HG03521 (cell line): ENCODE results near the gene COL11A2.
"Not testable (repeated sequence)": the region's sequence is repeated elsewhere in the genome, so short reads cannot be mapped to it uniquely, and the experiment has no call there.

Experiments used
- ATAC-seq: cut with Tn5 transposase; IDR thresholded peaks from one replicate; pipeline ENCODE4 v1.9.1; 2021; ENCODE audit warnings: mild to moderate bottlenecking, moderate library complexity; ENCODE audit not compliant: unreplicated experiment

Gene COL11A2

DNA sequence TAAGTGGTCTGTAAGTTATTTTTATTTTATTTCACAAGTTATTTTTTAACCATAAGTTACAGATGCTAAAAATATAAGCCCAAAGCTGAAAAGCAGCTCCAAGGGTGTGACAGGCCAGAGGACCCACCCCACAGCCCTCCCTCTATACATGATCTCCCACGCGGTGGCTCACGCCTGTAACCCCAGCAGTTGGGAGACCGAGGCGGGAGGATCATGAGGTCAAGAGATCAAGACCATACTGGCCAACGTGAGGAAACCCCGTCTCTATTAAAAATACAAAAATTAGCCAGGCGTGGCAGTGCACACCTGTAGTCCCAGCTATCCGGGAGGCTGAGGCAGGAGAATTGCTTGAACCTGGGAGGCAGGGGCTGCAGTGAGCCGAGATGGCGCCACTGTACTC lies 32.2 kb downstream of the COL11A2 start:
- ATAC-seq, result no peak

- no peak for ATAC-seq
Observed at GRCh38 chr6:33156964-33157363, 35.3 kb downstream of the COL11A2 start.

DNA sequence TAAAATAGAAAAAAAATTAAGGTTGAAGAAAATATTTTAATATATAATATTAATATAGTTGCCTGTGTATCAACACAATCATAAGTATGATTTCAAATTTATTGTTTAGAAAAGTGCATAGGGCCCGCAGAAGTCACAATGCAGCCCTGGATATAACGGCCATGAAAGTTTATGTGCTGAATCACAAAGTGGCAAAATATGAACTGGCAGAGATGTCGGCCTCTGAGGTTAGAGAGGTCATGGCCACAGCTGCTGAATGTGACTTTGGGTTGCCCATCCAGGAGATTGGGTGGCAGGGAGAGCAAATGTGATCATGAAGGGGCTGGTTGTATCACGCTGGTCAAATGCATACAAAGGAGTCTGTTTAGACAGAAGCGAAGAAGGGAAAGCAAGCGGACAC lies 35.7 kb downstream of the COL11A2 start:
- no peak for ATAC-seq

GRCh38 chr6:33154349-33154748 lies 37.9 kb downstream of the COL11A2 start:
- no peak for ATAC-seq

GRCh38 chr6:33151050-33151449 lies 41.2 kb downstream of the COL11A2 start:
- ATAC-seq, result no peak

GRCh38 chr6:33150560-33150959 lies 41.7 kb downstream of the COL11A2 start:
- ATAC-seq, result not testable (repeated sequence)

DNA sequence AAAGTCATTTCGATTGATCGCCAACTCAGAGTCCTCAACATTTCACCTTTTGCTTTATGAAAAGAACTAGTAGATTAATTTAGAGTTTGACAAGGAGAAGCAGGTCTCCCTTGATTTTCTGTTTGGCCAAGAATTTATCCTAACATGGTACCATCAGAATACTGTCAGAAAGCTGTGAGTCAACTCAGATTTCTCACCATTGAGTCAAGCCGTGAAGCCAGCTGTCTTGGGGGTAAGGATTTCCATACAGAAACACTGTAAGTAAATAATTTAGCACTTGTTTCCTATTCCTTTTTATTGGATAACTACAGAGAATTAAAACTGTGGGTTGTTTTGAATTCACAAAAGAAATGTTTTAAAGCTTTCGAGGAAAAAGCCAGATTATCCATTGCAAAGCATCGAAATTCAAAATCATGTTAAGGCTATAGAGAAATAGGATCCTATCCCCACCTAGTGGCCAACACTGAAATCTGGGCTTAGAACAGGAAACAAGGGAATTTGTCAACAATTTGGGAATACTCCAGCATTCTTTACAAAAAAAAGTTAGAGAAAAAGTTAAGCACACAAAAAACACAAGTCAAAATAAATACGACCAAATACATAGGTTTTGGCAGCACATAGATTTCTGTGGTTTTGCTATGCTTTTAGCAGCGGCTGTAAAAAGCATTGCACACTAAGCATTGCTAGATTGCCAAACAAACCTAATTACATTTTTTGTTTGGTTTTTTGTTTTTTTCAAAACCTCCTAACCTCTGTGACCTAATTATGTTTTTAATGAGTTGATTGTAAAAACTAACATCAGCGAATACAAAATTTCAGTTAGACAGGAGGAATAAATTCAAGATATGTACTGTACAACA lies 44.2 kb downstream of the COL11A2 start:
- ATAC-seq, result no peak

DNA sequence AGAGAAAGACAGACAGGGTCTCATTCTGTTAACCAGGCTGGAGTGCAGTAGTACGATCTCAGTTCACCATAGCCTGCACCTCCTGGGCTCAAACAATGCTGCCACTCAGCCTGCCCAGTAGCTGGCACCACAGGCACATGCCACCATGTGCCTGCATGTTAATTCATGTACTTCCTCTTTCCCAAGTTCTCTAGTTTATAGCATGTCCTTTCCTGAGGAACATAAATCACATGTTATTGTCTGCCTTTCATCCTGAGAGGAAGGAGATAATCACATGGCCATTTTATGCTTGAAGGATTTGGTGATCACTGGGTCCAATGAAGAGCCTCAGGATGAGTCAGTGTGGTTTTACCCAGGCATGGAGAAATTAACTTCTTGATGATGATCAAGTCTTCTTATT lies 47.9 kb downstream of the COL11A2 start:
- no peak for ATAC-seq

GRCh38 chr6:33143113-33143770 lies 49.0 kb downstream of the COL11A2 start:
- ATAC-seq, result no peak

GRCh38 chr6:33142501-33143070 lies 49.7 kb downstream of the COL11A2 start:
- ATAC-seq, result no peak

DNA sequence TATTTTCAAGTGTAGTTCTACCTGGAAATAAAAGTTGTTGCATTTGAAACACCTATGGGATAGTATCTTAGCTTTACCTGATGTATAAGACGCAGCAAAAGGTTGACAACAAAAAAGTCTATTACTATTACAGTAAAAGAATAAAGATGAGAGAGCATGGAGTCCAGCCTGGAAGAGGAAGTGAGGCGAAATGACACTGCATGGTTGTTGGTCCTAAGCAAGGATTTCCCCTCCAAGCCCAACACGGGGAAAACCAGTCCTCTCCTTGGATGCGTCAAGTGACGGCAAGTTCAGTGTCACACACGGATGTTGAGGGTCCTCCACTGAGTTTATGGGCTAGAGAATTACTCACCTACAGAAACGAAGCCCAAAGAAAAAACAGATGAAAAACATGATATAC lies 51.7 kb downstream of the COL11A2 start:
- ATAC-seq, result no peak

GRCh38 chr6:33139596-33140206 lies 52.6 kb downstream of the COL11A2 start:
- ATAC-seq, result no peak

GRCh38 chr6:33136310-33136900 lies 55.9 kb downstream of the COL11A2 start:
- no peak for ATAC-seq

GRCh38 chr6:33132081-33132524 lies 60.2 kb downstream of the COL11A2 start:
- ATAC-seq, result no peak

DNA sequence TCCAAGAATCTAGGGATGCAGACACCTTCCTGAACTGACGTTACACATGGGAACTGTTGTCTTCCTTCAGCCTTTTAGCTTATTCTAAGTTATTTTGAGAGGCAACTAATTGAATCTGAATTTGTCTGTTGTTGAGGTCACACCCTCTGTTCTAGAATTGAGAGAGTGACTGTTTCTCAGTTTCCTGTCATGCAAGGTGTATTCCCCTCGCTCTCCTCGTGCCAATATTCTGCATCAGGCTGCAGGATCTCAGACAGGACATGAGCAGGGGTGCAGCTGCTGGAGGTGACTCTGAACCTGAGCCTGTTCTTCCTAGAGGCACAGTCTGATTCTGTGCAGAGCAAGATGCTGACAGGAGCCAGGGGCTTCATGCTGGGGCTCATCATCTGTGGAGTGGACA lies 63.9 kb downstream of the COL11A2 start:
- ATAC-seq, result no peak

DNA sequence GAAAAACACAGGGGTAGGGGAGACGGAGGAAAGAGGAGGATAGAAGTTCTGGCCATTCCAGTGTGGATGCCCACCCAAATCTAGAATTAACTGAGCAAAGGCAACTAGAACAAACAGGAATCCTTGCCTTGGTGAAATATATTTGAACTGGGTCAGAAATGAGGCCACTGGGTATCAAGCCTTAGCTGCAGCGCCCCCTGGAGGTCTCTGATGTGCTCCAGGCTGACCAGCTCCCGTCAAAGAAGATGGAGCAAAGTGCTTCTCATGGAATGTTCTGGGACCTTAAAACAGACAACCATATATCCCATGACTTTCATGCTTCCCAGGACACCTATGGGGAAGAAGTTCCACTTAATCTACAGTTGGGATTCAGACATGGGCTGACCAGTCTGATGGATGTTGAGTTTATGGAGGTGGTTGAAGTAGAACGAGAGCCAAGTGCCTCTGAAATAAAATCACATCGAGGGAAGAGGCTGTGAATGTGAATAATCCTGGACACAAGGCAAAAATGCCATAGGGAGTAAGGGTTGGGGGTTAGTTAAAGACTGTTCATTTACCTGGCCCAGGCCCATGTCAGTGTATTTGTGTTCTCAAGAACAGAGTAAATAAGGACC lies 66.1 kb downstream of the COL11A2 start:
- ATAC-seq, result no peak

GRCh38 chr6:33124947-33125346 lies 67.3 kb downstream of the COL11A2 start:
- ATAC-seq, result no peak

DNA sequence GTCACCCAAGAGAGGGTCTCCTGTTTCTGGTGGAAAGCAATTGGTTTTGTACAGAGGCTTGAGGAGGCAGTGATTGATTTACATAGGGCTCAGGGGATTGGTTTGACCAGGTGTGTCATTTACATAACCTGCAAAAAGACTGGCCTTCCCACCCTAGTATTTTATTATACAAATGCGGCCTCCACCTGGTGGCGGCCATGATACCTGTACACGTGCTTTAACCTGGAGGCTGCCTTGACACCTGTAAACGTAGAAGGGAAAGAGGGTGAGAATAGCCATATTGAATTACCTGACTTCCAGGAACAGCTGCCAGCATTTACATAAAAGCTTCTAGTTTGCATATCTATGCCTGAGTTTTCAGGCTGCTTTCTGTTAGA lies 67.8 kb downstream of the COL11A2 start:
- ATAC-seq, result no peak

- ATAC-seq, result no peak
Observed at GRCh38 chr6:33123732-33124524, 68.3 kb downstream of the COL11A2 start.

DNA sequence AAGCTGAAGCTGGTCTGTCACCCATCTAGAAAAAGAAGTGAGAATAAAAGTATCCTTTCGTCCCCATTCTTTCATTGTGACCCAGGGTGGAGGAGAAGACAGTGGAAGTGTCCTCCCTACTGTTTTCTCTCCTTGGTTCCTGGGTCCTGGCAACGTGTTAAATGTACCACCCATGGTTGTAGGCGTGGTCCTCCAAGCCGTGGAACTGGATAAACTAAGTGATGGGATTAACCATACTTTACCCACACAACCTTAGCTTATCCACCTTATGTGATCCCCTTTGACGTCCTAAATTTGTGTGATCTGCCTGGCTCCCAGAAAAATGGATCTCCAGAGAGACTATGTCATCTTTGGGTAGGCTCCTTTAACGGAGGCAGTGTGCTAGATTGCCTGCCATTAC lies 69.1 kb downstream of the COL11A2 start:
- ATAC-seq, result no peak
